ENCODE data around the gene CLTCL1. TPM values are rescaled to one million over a fixed set of nuclear protein-coding genes. Genes with fewer than 3 reads are reported as not detected.

The CLTCL1 gene
- total and polyA plus RNA-seq, 9 of the 15 experiments (the other 6 are each of a cell fraction or from before 2014, with no cell fraction given): 1.1 to 11.7 (median 5.0) TPM

DNA sequence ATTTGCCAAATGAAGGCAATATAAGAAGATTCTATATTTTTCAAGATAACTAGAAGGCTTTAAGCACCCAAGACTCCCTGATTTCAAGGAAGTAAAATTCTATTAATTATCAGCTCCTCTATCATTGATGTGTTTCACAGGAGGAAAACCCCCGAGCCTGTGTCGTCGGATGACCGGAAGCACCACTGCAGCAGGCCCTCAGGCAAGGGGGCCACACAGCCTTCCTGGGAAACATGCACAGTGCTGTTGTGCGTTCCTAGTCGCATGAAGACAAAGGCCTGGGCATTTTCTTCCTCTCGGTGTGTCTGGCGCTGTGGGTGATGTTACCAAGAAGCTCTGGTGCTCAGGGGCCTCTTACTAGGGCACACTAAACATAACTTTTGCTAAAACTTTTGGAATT lies 16.4 kb downstream of the CLTCL1 start (continued):
- TF ChIP-seq SMARCC2 (IDR thresholded peaks at IDR 0.05; ENCODE audit: low read depth) (no peak), FOXJ3 (CRISPR knock-in tag; IDR thresholded peaks at IDR 0.05) (no peak), RFX7 (CRISPR knock-in tag; IDR thresholded peaks at IDR 0.05) (no peak), NR3C1 (CRISPR knock-in tag; IDR thresholded peaks at IDR 0.05) (no peak), GATA2 (CRISPR knock-in tag; IDR thresholded peaks at IDR 0.05) (no peak), GTF2F1 (IDR thresholded peaks at IDR 0.05; ENCODE audit: low read depth, low read length) (0 out of 2 replicates have a peak, but pooled peaks have one; percentile 12), CBFB (CRISPR knock-in tag; IDR thresholded peaks at IDR 0.05) (no peak), PHTF2 (CRISPR knock-in tag; IDR thresholded peaks at IDR 0.05) (no peak), ETV6 (IDR thresholded peaks at IDR 0.05; ENCODE audit: borderline replicate concordance in 1 of 2, low read depth in 2 of 2, low read length in 1 of 2) (no peak), ETV6 (CRISPR knock-in tag; IDR thresholded peaks at IDR 0.05; ENCODE audit: borderline replicate concordance) (no peak), GATAD2B (IDR thresholded peaks at IDR 0.05; ENCODE audit: borderline replicate concordance) (no peak)
- TF ChIP-seq, protein P1, sequence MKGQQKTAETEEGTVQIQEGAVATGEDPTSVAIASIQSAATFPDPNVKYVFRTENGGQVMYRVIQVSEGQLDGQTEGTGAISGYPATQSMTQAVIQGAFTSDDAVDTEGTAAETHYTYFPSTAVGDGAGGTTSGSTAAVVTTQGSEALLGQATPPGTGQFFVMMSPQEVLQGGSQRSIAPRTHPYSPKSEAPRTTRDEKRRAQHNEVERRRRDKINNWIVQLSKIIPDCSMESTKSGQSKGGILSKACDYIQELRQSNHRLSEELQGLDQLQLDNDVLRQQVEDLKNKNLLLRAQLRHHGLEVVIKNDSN (CRISPR knock-in tag; IDR thresholded peaks at IDR 0.05): peak; percentile 43; the same call in 1 of the 2 replicates
- TF ChIP-seq, protein P2, sequence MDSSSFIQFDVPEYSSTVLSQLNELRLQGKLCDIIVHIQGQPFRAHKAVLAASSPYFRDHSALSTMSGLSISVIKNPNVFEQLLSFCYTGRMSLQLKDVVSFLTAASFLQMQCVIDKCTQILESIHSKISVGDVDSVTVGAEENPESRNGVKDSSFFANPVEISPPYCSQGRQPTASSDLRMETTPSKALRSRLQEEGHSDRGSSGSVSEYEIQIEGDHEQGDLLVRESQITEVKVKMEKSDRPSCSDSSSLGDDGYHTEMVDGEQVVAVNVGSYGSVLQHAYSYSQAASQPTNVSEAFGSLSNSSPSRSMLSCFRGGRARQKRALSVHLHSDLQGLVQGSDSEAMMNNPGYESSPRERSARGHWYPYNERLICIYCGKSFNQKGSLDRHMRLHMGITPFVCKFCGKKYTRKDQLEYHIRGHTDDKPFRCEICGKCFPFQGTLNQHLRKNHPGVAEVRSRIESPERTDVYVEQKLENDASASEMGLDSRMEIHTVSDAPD (CRISPR knock-in tag; IDR thresholded peaks at IDR 0.05): peak; percentile 58; the same call in 1 of the 2 replicates
- TF ChIP-seq, protein P3, sequence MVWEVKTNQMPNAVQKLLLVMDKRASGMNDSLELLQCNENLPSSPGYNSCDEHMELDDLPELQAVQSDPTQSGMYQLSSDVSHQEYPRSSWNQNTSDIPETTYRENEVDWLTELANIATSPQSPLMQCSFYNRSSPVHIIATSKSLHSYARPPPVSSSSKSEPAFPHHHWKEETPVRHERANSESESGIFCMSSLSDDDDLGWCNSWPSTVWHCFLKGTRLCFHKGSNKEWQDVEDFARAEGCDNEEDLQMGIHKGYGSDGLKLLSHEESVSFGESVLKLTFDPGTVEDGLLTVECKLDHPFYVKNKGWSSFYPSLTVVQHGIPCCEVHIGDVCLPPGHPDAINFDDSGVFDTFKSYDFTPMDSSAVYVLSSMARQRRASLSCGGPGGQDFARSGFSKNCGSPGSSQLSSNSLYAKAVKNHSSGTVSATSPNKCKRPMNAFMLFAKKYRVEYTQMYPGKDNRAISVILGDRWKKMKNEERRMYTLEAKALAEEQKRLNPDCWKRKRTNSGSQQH (CRISPR knock-in tag; IDR thresholded peaks at IDR 0.05): no peak
- TF ChIP-seq, protein P4, sequence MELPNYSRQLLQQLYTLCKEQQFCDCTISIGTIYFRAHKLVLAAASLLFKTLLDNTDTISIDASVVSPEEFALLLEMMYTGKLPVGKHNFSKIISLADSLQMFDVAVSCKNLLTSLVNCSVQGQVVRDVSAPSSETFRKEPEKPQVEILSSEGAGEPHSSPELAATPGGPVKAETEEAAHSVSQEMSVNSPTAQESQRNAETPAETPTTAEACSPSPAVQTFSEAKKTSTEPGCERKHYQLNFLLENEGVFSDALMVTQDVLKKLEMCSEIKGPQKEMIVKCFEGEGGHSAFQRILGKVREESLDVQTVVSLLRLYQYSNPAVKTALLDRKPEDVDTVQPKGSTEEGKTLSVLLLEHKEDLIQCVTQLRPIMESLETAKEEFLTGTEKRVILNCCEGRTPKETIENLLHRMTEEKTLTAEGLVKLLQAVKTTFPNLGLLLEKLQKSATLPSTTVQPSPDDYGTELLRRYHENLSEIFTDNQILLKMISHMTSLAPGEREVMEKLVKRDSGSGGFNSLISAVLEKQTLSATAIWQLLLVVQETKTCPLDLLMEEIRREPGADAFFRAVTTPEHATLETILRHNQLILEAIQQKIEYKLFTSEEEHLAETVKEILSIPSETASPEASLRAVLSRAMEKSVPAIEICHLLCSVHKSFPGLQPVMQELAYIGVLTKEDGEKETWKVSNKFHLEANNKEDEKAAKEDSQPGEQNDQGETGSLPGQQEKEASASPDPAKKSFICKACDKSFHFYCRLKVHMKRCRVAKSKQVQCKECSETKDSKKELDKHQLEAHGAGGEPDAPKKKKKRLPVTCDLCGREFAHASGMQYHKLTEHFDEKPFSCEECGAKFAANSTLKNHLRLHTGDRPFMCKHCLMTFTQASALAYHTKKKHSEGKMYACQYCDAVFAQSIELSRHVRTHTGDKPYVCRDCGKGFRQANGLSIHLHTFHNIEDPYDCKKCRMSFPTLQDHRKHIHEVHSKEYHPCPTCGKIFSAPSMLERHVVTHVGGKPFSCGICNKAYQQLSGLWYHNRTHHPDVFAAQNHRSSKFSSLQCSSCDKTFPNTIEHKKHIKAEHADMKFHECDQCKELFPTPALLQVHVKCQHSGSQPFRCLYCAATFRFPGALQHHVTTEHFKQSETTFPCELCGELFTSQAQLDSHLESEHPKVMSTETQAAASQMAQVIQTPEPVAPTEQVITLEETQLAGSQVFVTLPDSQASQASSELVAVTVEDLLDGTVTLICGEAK (IDR thresholded peaks at IDR 0.05): no peak
- TF ChIP-seq, protein P4 (CRISPR knock-in tag; IDR thresholded peaks at IDR 0.05): peak; percentile 29
